GM12878 (cell line): ENCODE results near the gene ZDHHC22. TPM values are rescaled to one million over a fixed set of nuclear protein-coding genes. Genes with fewer than 3 reads are reported as not detected.

ENCODE experiments used
- ATF7 ChIP-seq: fragments of 450-650 bp; IDR thresholded peaks from 2 replicates; pipeline ENCODE4 v1.6.1; 2016; ENCODE audit warnings: low read depth, mild to moderate bottlenecking
- CREM ChIP-seq: IDR thresholded peaks from 2 replicates; pipeline ENCODE4 v1.6.1; 2014; ENCODE audit warnings: antibody characterized with exemption, low read depth
- IKZF1 ChIP-seq: fragments of 450-650 bp; conservative IDR thresholded peaks from 2 replicates; pipeline ENCODE4 v1.6.1; 2017; ENCODE audit warnings: antibody characterized with exemption, mild to moderate bottlenecking
- MEF2B ChIP-seq: fragments of 450-650 bp; IDR thresholded peaks from 2 replicates; pipeline ENCODE4 v1.6.1; 2018; ENCODE audit warnings: mild to moderate bottlenecking, moderate library complexity; ENCODE audit not compliant: partially characterized antibody, poor library complexity, severe bottlenecking
- MYC ChIP-seq: IDR thresholded peaks from 2 replicates; pipeline ENCODE4 v1.6.1; 2011; ENCODE audit warnings: mild to moderate bottlenecking, low read length, moderate library complexity, inconsistent platforms; ENCODE audit not compliant: insufficient read depth, insufficient replicate concordance, insufficient read length, severe bottlenecking
- SUPT20H ChIP-seq: IDR thresholded peaks from 2 replicates; pipeline ENCODE4 v1.6.1; 2011; ENCODE audit warnings: low read depth, mild to moderate bottlenecking, low read length, moderate library complexity, borderline replicate concordance; ENCODE audit not compliant: control insufficient read depth
- polyA plus RNA-seq, 11 experiments: library from polyadenylated mRNA; depleted of rRNA in 4 of 11; unstranded in 6 of 11; stranded (reverse) in 5 of 11; fragments of >200 nt; fragmentation: Nextera tagmentation in 4 of 11; fragmentation: Illumina TruSeq in 1 of 11; extraction: Ambion mirVana in 4 of 11; extraction: Trizol in 1 of 11; gene quantifications; 1 replicate in 1 of 11; 2 replicates in 10 of 11; pipeline versions ENCODE4 v1.2.1 to v1.2.3, GENCODE V29; 2011 to 2016; ENCODE audit warnings: inconsistent platforms in 2 of 11, missing spikeins in 2 of 11, low read depth in 1 of 11
- total RNA-seq, 4 experiments: library from RNA; depleted of rRNA in 3 of 4; stranded (reverse); fragments of >200 nt in 3 of 4; fragmentation: Illumina TruSeq in 1 of 4; extraction: Trizol in 1 of 4; gene quantifications; 2 replicates each; pipeline versions ENCODE4 v1.2.1 to v1.2.3, GENCODE V29; 2013 to 2021
- TF ChIP-seq, protein P1 (sequence below): fragments of 450-650 bp; IDR thresholded peaks from 2 replicates; pipeline ENCODE4 v1.6.1; 2018; ENCODE audit warnings: borderline replicate concordance, mild to moderate bottlenecking; ENCODE audit not compliant: partially characterized antibody
- TF ChIP-seq, protein P2 (sequence below): fragments of 150-350 bp; IDR thresholded peaks from 2 replicates; pipeline ENCODE4 v1.6.1; 2016; ENCODE audit warnings: low read depth, low read length

Gene ZDHHC22
- total and polyA plus RNA-seq, 10 of the 15 experiments (the other 5 are each of a cell fraction or from before 2014, with no cell fraction given): 0.06 TPM; not detected in 9

DNA sequence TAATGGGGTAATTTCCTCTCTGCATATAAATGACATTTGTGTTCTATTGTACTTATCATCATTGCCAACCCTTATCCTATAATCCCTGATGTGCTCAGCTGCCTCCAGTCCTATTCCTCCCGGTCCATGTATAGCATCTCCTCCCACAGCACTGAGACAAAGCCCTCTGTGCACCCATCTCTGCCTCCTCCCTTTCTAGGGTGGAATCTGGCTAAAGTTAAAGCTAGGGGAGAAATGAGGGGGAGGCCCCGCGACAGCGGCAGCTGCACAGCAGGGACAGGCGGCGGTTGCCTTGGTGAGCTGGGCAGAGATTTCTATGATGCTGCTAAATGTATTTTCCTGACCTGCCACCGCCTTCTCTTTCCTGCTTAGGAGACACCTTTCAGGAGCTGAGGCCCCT lies 12.8 kb upstream of the ZDHHC22 start (continued):
- TF ChIP-seq, protein P1, sequence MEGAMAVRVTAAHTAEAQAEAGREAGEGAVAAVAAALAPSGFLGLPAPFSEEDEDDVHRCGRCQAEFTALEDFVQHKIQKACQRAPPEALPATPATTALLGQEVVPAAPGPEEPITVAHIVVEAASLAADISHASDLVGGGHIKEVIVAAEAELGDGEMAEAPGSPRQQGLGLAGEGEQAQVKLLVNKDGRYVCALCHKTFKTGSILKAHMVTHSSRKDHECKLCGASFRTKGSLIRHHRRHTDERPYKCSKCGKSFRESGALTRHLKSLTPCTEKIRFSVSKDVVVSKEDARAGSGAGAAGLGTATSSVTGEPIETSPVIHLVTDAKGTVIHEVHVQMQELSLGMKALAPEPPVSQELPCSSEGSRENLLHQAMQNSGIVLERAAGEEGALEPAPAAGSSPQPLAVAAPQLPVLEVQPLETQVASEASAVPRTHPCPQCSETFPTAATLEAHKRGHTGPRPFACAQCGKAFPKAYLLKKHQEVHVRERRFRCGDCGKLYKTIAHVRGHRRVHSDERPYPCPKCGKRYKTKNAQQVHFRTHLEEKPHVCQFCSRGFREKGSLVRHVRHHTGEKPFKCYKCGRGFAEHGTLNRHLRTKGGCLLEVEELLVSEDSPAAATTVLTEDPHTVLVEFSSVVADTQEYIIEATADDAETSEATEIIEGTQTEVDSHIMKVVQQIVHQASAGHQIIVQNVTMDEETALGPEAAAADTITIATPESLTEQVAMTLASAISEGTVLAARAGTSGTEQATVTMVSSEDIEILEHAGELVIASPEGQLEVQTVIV: no peak
- TF ChIP-seq IKZF1: no peak
- no peak for TF ChIP-seq ATF7
- no peak for TF ChIP-seq MYC
- TF ChIP-seq CREM: no peak
- TF ChIP-seq SUPT20H: no peak
- TF ChIP-seq, protein P2, sequence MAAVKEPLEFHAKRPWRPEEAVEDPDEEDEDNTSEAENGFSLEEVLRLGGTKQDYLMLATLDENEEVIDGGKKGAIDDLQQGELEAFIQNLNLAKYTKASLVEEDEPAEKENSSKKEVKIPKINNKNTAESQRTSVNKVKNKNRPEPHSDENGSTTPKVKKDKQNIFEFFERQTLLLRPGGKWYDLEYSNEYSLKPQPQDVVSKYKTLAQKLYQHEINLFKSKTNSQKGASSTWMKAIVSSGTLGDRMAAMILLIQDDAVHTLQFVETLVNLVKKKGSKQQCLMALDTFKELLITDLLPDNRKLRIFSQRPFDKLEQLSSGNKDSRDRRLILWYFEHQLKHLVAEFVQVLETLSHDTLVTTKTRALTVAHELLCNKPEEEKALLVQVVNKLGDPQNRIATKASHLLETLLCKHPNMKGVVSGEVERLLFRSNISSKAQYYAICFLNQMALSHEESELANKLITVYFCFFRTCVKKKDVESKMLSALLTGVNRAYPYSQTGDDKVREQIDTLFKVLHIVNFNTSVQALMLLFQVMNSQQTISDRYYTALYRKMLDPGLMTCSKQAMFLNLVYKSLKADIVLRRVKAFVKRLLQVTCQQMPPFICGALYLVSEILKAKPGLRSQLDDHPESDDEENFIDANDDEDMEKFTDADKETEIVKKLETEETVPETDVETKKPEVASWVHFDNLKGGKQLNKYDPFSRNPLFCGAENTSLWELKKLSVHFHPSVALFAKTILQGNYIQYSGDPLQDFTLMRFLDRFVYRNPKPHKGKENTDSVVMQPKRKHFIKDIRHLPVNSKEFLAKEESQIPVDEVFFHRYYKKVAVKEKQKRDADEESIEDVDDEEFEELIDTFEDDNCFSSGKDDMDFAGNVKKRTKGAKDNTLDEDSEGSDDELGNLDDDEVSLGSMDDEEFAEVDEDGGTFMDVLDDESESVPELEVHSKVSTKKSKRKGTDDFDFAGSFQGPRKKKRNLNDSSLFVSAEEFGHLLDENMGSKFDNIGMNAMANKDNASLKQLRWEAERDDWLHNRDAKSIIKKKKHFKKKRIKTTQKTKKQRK: no peak
- TF ChIP-seq MEF2B: no peak
